ENCODE results near the gene PDZD2.

The PDZD2 gene

DNA sequence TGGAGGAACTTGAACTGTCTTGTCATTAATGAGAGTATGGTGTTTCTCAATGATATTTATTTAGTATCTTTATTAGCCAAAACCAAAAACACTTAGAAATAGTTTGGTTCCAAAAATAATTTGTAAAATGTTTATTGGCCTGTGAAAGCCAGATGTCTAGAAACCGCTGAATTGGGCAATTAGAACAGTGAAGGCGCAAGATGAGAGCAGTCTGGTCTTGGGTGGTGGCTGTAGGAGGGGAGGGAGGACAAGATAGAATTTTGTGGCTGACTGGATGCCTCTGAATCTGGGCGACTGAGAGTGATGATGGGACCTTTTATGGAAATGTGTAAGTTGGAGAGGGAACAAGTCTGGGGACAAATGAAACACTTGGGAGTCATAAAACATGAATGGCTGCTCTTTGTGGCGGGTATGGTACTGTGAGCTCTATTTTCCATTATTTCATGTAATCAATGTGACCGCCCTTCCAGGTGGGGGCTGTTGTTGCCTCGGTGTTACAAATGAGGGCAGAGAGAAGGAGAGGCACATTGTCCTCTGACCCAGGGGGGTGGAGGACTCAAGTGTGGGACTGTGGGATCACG, 35.5 kb downstream of the PDZD2 start:
- Histone ChIP-seq H3K9me3 (ENCODE audit: insufficient read depth, low read length, severe bottlenecking) (no peaks in the 10 kb centered on the region), H3K27ac (ENCODE audit: low read length) (no peak overlapping the region), H3K4me3 (ENCODE audit: low read depth in 1 of 2, low read length in 2 of 2) (no peak overlapping the region), H4K20me1 (ENCODE audit: insufficient read depth, low read length) (no peaks in the 10 kb centered on the region), H3K27me3 (ENCODE audit: insufficient read depth, low read length, poor library complexity) (no peaks in the 10 kb centered on the region), H3K79me2 (ENCODE audit: insufficient read depth, low read length) (no peaks in the 10 kb centered on the region), H3K36me3 (ENCODE audit: insufficient read depth, low read length) (no peaks in the 10 kb centered on the region), H3K4me1 (ENCODE audit: insufficient read depth, low read length) (no peaks in the 10 kb centered on the region), H3K9ac (ENCODE audit: low read depth, low read length) (no peak overlapping the region), H2AFZ (ENCODE audit: low read depth, low read length) (no peak overlapping the region), H3K4me2 (ENCODE audit: insufficient read depth, low read length) (no peak overlapping the region)
- ATAC-seq (ENCODE audit: insufficient read depth, low read depth) (no peak), DNase-seq (no peak)
- TF ChIP-seq, protein P1, sequence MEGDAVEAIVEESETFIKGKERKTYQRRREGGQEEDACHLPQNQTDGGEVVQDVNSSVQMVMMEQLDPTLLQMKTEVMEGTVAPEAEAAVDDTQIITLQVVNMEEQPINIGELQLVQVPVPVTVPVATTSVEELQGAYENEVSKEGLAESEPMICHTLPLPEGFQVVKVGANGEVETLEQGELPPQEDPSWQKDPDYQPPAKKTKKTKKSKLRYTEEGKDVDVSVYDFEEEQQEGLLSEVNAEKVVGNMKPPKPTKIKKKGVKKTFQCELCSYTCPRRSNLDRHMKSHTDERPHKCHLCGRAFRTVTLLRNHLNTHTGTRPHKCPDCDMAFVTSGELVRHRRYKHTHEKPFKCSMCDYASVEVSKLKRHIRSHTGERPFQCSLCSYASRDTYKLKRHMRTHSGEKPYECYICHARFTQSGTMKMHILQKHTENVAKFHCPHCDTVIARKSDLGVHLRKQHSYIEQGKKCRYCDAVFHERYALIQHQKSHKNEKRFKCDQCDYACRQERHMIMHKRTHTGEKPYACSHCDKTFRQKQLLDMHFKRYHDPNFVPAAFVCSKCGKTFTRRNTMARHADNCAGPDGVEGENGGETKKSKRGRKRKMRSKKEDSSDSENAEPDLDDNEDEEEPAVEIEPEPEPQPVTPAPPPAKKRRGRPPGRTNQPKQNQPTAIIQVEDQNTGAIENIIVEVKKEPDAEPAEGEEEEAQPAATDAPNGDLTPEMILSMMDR (IDR thresholded peaks at IDR 0.05; ENCODE audit: borderline replicate concordance, extremely low read depth, low read length, poor library complexity, severe bottlenecking) = no peak
- no peak for TF ChIP-seq EZH2 (IDR thresholded peaks at IDR 0.05; ENCODE audit: borderline replicate concordance, low read depth, low read length, severe bottlenecking)

DNA sequence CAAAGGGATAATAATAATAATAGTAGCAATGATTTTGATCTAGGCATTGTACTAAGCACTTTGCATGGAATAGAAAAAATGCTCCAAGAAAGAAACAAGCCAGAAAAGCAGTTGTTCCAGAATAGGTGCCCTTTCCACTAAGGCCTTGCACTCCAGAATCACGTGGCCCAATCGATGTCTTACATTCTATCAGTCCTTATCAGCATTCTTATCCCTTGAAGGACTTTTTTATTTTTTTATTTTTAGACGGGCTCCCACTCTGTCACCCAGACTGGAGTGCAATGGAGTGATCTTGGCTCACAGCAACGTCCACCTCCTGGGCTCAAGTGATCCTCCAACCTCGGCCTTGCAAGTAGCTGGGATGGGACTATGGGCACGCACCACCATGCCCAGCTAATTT, 36.5 kb downstream of the PDZD2 start:
- no peaks in the 10 kb centered on the region for H3K27me3 ChIP-seq (ENCODE audit: insufficient read depth, low read length, poor library complexity)
- H3K4me2 ChIP-seq (ENCODE audit: insufficient read depth, low read length) = no peak overlapping the region
- no peaks in the 10 kb centered on the region for H3K9me3 ChIP-seq (ENCODE audit: insufficient read depth, low read length, severe bottlenecking)
- H3K36me3 ChIP-seq (ENCODE audit: insufficient read depth, low read length) = no peaks in the 10 kb centered on the region
- no peaks in the 10 kb centered on the region for H3K4me1 ChIP-seq (ENCODE audit: insufficient read depth, low read length)
- H3K4me3 ChIP-seq (ENCODE audit: low read depth in 1 of 2, low read length in 2 of 2) = no peak overlapping the region
- DNase-seq = no peak
- no peaks in the 10 kb centered on the region for H3K79me2 ChIP-seq (ENCODE audit: insufficient read depth, low read length)
- no peak for TF ChIP-seq EZH2 (IDR thresholded peaks at IDR 0.05; ENCODE audit: borderline replicate concordance, low read depth, low read length, severe bottlenecking)
- TF ChIP-seq, protein P1 (IDR thresholded peaks at IDR 0.05; ENCODE audit: borderline replicate concordance, extremely low read depth, low read length, poor library complexity, severe bottlenecking) = no peak
- no peak overlapping the region for H3K9ac ChIP-seq (ENCODE audit: low read depth, low read length)
- no peak for ATAC-seq (ENCODE audit: insufficient read depth, low read depth)
- no peak overlapping the region for H3K27ac ChIP-seq (ENCODE audit: low read length)
- no peak overlapping the region for H2AFZ ChIP-seq (ENCODE audit: low read depth, low read length)
- H4K20me1 ChIP-seq (ENCODE audit: insufficient read depth, low read length) = no peaks in the 10 kb centered on the region

DNA sequence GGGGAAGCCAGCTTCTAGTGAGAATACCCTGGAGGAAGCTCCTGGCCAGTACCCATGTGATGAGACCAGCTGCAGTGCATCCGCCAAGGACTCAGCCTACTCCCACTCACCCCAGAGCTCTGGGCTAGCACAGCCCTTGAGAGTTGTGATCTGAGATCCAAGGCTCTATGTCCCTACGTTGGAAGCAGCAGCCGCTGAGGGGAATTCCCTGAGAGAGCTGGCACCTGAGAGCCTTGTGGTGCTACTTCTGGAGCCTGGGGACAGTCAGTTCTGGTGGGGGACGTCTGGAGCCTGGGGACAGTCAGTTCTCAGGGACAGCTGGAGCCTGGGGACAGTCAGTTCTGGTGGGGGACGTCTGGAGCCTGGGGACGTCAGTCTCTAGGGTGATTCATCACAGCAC, 39.2 kb downstream of the PDZD2 start:
- Histone ChIP-seq H3K36me3 (ENCODE audit: insufficient read depth, low read length) (no peaks in the 10 kb centered on the region), H3K27ac (ENCODE audit: low read length) (no peak overlapping the region), H3K4me3 (ENCODE audit: low read depth in 1 of 2, low read length in 2 of 2) (no peak overlapping the region), H3K4me1 (ENCODE audit: insufficient read depth, low read length) (no peaks in the 10 kb centered on the region), H4K20me1 (ENCODE audit: insufficient read depth, low read length) (no peaks in the 10 kb centered on the region), H2AFZ (ENCODE audit: low read depth, low read length) (no peak overlapping the region), H3K4me2 (ENCODE audit: insufficient read depth, low read length) (no peak overlapping the region), H3K79me2 (ENCODE audit: insufficient read depth, low read length) (no peaks in the 10 kb centered on the region), H3K9me3 (ENCODE audit: insufficient read depth, low read length, severe bottlenecking) (no peaks in the 10 kb centered on the region), H3K9ac (ENCODE audit: low read depth, low read length) (no peak overlapping the region), H3K27me3 (ENCODE audit: insufficient read depth, low read length, poor library complexity) (no peaks in the 10 kb centered on the region)
- no peak for DNase-seq
- no peak for TF ChIP-seq EZH2 (IDR thresholded peaks at IDR 0.05; ENCODE audit: borderline replicate concordance, low read depth, low read length, severe bottlenecking)
- TF ChIP-seq, protein P1 (IDR thresholded peaks at IDR 0.05; ENCODE audit: borderline replicate concordance, extremely low read depth, low read length, poor library complexity, severe bottlenecking) = no peak
- ATAC-seq (ENCODE audit: insufficient read depth, low read depth) = no peak

DNA sequence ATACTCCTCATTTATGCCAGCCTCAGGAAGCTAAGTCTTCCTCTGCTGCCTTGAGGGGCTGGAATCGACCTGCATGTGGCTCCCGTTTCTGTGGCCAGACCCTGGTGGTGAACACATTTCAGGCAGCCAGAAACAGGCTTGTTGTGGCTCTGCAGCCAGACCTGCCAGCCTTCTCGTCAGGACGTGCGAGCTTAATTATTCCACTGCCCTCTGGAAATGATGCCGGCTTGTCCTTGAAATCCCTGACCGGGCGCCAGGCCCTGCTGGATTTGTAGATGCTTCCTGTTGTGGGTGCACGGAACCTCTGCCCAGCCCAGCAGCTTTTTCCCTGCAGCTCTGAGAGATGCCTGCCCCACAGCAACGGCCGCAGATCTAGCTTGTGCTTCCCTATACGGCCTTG, 41.6 kb downstream of the PDZD2 start:
- Histone ChIP-seq H3K27ac (ENCODE audit: low read length) (no peak overlapping the region), H4K20me1 (ENCODE audit: insufficient read depth, low read length) (no peaks in the 10 kb centered on the region), H3K27me3 (ENCODE audit: insufficient read depth, low read length, poor library complexity) (no peaks in the 10 kb centered on the region), H3K4me3 (ENCODE audit: low read depth in 1 of 2, low read length in 2 of 2) (no peak overlapping the region), H2AFZ (ENCODE audit: low read depth, low read length) (no peak overlapping the region), H3K36me3 (ENCODE audit: insufficient read depth, low read length) (no peaks in the 10 kb centered on the region), H3K9ac (ENCODE audit: low read depth, low read length) (no peak overlapping the region), H3K79me2 (ENCODE audit: insufficient read depth, low read length) (no peaks in the 10 kb centered on the region), H3K4me2 (ENCODE audit: insufficient read depth, low read length) (no peak overlapping the region), H3K4me1 (ENCODE audit: insufficient read depth, low read length) (no peaks in the 10 kb centered on the region), H3K9me3 (ENCODE audit: insufficient read depth, low read length, severe bottlenecking) (no peaks in the 10 kb centered on the region)
- no peak for DNase-seq
- no peak for ATAC-seq (ENCODE audit: insufficient read depth, low read depth)
- TF ChIP-seq, protein P1 (IDR thresholded peaks at IDR 0.05; ENCODE audit: borderline replicate concordance, extremely low read depth, low read length, poor library complexity, severe bottlenecking) = no peak
- TF ChIP-seq EZH2 (IDR thresholded peaks at IDR 0.05; ENCODE audit: borderline replicate concordance, low read depth, low read length, severe bottlenecking) = no peak
